Measurements from ENCODE around the gene ADAMTS18.

DNA sequence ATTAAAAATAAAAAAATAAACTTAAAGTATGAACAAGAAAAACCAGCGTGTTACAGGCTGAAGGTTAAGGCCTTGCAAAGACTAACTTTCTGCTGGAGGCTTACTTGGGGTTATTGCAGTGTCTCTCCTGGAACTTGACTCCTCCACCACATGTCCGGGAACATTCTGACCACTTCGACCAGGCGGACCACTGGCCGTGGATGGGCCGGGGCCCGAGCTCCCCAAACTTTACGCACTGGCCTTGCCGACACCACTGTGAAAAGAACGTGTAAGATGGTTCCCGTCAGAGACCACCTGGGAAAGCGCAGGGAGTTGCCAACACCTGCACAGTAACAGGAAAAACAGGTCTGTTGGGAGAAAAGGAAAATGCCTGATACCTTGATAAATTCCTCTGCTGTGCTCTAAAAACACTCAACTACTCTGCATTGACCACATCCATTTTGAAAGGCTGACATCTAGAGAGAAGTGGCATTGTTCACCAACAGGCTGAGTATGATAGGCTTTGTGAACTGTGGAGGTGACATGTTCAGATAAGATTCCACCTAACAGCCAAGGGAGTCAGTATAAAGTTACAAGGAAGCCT, 99.1 kb downstream of the ADAMTS18 start:
- TF ChIP-seq POLR2A (IDR thresholded peaks at IDR 0.05; ENCODE audit: low read depth, low read length) (no peak), POLR2AphosphoS5 (IDR thresholded peaks at IDR 0.05; ENCODE audit: low read depth, low read length) (no peak)
